ENCODE measurements around the gene PHOX2A. TPM values are rescaled to one million over a fixed set of nuclear protein-coding genes. Genes with fewer than 3 reads are reported as not detected.
A peak's percentile ranks its signal among the peaks of the same experiment; 100 is the strongest.

The PHOX2A gene
- total RNA-seq, 1 donor from 2014 or later: not detected

GRCh38 chr11:72244361-72245262, 636 bp upstream of the PHOX2A start:
- H3K4me1 Mint-ChIP-seq (ENCODE audit: low read depth): peaks cover 13% of the 10 kb centered on the region
- H3K9me3 Mint-ChIP-seq: no peaks in the 10 kb centered on the region
- no peak overlapping the region for H3K27ac Mint-ChIP-seq
- H3K27me3 Mint-ChIP-seq (ENCODE audit: low read depth): peaks cover 45% of the 10 kb centered on the region
- H3K4me3 Mint-ChIP-seq (ENCODE audit: low read depth): no peak overlapping the region
- intact Hi-C loops (cut with micrococcal nuclease): no loop called here
- peaks cover 3% of the 10 kb centered on the region for H3K36me3 Mint-ChIP-seq (ENCODE audit: low read depth)
- no peak for DNase-seq (ENCODE audit: low spot score)

DNA sequence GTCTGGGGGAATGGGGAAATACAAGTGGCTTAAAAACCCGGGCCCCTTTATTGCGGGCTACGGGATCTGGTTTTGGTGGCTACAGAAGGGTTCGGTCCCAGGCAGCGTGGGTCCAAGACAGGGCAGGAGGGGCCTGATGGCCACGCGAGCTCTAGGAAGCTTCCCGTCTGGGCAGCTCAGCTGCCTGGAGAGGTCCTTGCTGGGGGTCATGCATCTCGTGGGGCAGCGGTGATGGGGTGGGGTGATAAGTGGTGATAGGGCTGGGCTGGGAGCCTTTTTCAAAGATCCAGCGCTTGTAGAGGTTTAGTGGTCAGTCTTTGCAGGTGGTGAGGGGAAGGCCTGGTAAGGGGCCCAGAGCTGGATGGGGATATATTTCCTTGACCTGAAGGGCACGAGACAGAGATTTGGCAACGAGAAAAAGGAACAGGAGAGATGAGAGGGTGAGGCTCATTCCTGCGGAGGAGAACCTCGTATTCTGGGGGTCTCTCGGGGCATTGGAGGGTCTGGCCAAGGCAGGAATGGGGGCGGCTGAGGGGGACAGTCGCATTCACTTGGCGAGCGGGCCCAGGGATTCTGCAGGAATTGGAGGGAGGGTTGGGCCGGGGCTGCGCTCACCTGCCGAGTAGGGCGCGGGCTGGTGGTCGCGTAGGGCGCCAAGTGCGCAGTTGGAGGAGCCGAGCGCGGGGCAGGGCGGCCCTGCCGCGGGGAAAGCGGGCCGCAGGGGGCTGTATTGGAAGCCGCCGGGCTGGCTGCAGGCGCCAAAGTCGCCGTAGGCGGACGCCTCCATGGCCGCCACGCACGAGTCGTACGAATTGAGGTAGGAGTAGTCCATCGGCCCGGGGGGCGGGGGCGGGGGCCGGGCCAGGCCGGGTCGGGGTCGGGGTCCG, 560 bp downstream of the PHOX2A start:
- intact Hi-C loops (cut with micrococcal nuclease): no loop called here
- Mint-ChIP-seq H3K9me3 (no peaks in the 10 kb centered on the region), H3K4me3 (ENCODE audit: low read depth) (no peak overlapping the region), H3K27me3 (ENCODE audit: low read depth) (peaks cover 49% of the 10 kb centered on the region), H3K27ac (no peak overlapping the region), H3K36me3 (ENCODE audit: low read depth) (peaks cover 10% of the 10 kb centered on the region), H3K4me1 (ENCODE audit: low read depth) (peaks cover 18% of the 10 kb centered on the region)
- DNase-seq (ENCODE audit: low spot score): no peak

- Mint-ChIP-seq H3K36me3 (ENCODE audit: low read depth) (peaks cover 15% of the 10 kb centered on the region), H3K27ac (no peak overlapping the region), H3K4me3 (ENCODE audit: low read depth) (no peak overlapping the region), H3K4me1 (ENCODE audit: low read depth) (peaks cover 18% of the 10 kb centered on the region), H3K27me3 (ENCODE audit: low read depth) (peaks cover 47% of the 10 kb centered on the region), H3K9me3 (no peaks in the 10 kb centered on the region)
- intact Hi-C loops (cut with micrococcal nuclease): no loop called here
- DNase-seq (ENCODE audit: low spot score): no peak
These were observed 1.8 kb downstream of the PHOX2A start for GRCh38 chr11:72242141-72242540.

GRCh38 chr11:72241291-72241781, 2.6 kb downstream of the PHOX2A start:
- Mint-ChIP-seq H3K27me3 (ENCODE audit: low read depth) (peaks cover 47% of the 10 kb centered on the region), H3K4me1 (ENCODE audit: low read depth) (peaks cover 18% of the 10 kb centered on the region), H3K4me3 (ENCODE audit: low read depth) (no peak overlapping the region), H3K27ac (no peak overlapping the region), H3K9me3 (no peaks in the 10 kb centered on the region), H3K36me3 (ENCODE audit: low read depth) (peaks cover 23% of the 10 kb centered on the region)
- intact Hi-C loops (cut with micrococcal nuclease): no loop called here
- no peak for DNase-seq (ENCODE audit: low spot score)

GRCh38 chr11:72240461-72241290, 3.3 kb downstream of the PHOX2A start:
- no peak for DNase-seq (ENCODE audit: low spot score)
- peaks cover 47% of the 10 kb centered on the region for H3K27me3 Mint-ChIP-seq (ENCODE audit: low read depth)
- H3K4me1 Mint-ChIP-seq (ENCODE audit: low read depth): peaks cover 18% of the 10 kb centered on the region
- H3K4me3 Mint-ChIP-seq (ENCODE audit: low read depth): peak overlapping the region; percentile 58
- H3K9me3 Mint-ChIP-seq: no peaks in the 10 kb centered on the region
- no peak overlapping the region for H3K27ac Mint-ChIP-seq
- H3K36me3 Mint-ChIP-seq (ENCODE audit: low read depth): peaks cover 23% of the 10 kb centered on the region
- intact Hi-C loops (cut with micrococcal nuclease): no loop called here

GRCh38 chr11:72239849-72240460, 4.0 kb downstream of the PHOX2A start:
- DNase-seq (ENCODE audit: low spot score): no peak
- H3K4me3 Mint-ChIP-seq (ENCODE audit: low read depth): peak overlapping the region; percentile 58
- H3K36me3 Mint-ChIP-seq (ENCODE audit: low read depth): peaks cover 26% of the 10 kb centered on the region
- H3K27me3 Mint-ChIP-seq (ENCODE audit: low read depth): peaks cover 47% of the 10 kb centered on the region
- no peaks in the 10 kb centered on the region for H3K9me3 Mint-ChIP-seq
- intact Hi-C loops (cut with micrococcal nuclease): loop anchor here (5.0 kb wide), 1 partner anchor 192 kb away; the partner anchor contains the start of gene CLPB
- H3K4me1 Mint-ChIP-seq (ENCODE audit: low read depth): peaks cover 18% of the 10 kb centered on the region
- no peak overlapping the region for H3K27ac Mint-ChIP-seq

DNA sequence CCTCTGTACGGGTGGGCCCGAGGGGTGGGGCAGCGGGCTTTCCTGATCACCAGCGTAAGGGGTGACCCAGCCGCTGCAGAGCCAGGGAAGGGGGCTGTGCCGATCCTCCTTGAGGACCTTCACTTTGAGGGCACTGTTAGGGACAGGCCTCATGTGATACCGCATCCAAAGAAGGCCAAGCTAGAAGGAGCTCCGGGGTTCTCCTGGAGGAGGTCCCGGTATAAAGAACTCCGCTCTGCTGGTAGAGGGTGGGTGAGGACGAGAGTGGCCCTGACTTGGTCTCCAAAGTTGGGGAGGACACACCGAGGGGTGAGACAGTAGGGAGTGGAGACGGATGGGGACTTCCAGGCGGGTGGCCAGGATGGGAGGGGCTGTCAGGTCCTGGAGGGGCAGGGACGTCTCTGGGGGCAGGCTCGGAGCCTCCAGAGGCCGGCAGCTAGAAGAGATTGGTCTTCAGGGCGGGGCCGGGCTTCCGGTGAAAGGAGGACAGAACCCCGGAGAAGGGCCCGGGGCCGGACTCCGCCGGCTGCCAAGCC, 4.6 kb downstream of the PHOX2A start:
- DNase-seq (ENCODE audit: low spot score): no peak
- Mint-ChIP-seq H3K27me3 (ENCODE audit: low read depth) (peaks cover 41% of the 10 kb centered on the region), H3K27ac (no peak overlapping the region), H3K36me3 (ENCODE audit: low read depth) (peaks cover 31% of the 10 kb centered on the region), H3K4me3 (ENCODE audit: low read depth) (no peak overlapping the region), H3K9me3 (no peaks in the 10 kb centered on the region), H3K4me1 (ENCODE audit: low read depth) (peaks cover 15% of the 10 kb centered on the region)
- intact Hi-C loops (cut with micrococcal nuclease): loop anchor here (5.0 kb wide), 1 partner anchor 193 kb away; the partner anchor contains the start of gene CLPB

- intact Hi-C loops (cut with micrococcal nuclease): loop anchor here (5.0 kb wide), 1 partner anchor 194 kb away; the partner anchor contains the start of gene CLPB
- Mint-ChIP-seq H3K4me3 (ENCODE audit: low read depth) (no peak overlapping the region), H3K27ac (no peak overlapping the region), H3K9me3 (no peaks in the 10 kb centered on the region), H3K36me3 (ENCODE audit: low read depth) (peaks cover 37% of the 10 kb centered on the region), H3K4me1 (ENCODE audit: low read depth) (peaks cover 15% of the 10 kb centered on the region), H3K27me3 (ENCODE audit: low read depth) (peaks cover 40% of the 10 kb centered on the region)
- DNase-seq (ENCODE audit: low spot score): no peak
These were observed 5.3 kb downstream of the PHOX2A start for GRCh38 chr11:72238492-72239312.

DNA sequence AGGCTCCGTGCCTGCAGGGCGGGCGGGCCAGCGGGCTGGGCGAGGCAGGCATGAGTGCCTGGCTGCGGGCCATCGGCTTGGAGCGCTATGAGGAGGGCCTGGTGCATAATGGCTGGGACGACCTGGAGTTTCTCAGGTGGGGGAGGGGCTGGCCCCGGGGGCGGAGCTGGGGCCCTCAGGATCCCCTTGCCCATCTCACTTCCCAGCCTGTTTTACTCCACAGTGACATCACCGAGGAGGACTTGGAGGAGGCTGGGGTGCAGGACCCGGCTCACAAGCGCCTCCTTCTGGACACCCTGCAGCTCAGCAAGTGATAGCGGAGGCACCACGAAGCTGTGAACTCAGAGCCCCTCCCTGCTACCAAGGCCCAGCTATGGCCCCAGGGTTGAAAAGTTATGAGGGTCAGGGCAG, 5.9 kb downstream of the PHOX2A start:
- Mint-ChIP-seq H3K4me1 (ENCODE audit: low read depth) (peaks cover 14% of the 10 kb centered on the region), H3K27ac (no peak overlapping the region), H3K36me3 (ENCODE audit: low read depth) (peaks cover 42% of the 10 kb centered on the region), H3K9me3 (no peaks in the 10 kb centered on the region), H3K27me3 (ENCODE audit: low read depth) (peaks cover 36% of the 10 kb centered on the region), H3K4me3 (ENCODE audit: low read depth) (no peak overlapping the region)
- intact Hi-C loops (cut with micrococcal nuclease): loop anchor here (5.0 kb wide), 1 partner anchor 194 kb away; the partner anchor contains the start of gene CLPB
- DNase-seq (ENCODE audit: low spot score): peak; percentile 36

GRCh38 chr11:72237112-72237931, 6.7 kb downstream of the PHOX2A start:
- no peak overlapping the region for H3K27ac Mint-ChIP-seq
- H3K4me1 Mint-ChIP-seq (ENCODE audit: low read depth): peaks cover 14% of the 10 kb centered on the region
- intact Hi-C loops (cut with micrococcal nuclease): loop anchor here (5.0 kb wide), 1 partner anchor 195 kb away; the partner anchor contains the start of gene CLPB
- H3K9me3 Mint-ChIP-seq: no peaks in the 10 kb centered on the region
- H3K36me3 Mint-ChIP-seq (ENCODE audit: low read depth): peaks cover 47% of the 10 kb centered on the region
- no peak overlapping the region for H3K4me3 Mint-ChIP-seq (ENCODE audit: low read depth)
- H3K27me3 Mint-ChIP-seq (ENCODE audit: low read depth): peaks cover 29% of the 10 kb centered on the region
- DNase-seq (ENCODE audit: low spot score): no peak

All from activated T-helper 2 cell treated with anti-CD3 and anti-CD28 coated beads, Interferon-gamma antibody, Interleukin-2, Interleukin-4, amounts not matched to agents 10 μg/mL and 5 μg/mL and 100 μg/mL, durations not matched to agents 14 hours and 24 hours and 36 hours (primary cell).